H1 (cell line): ENCODE results near the gene MYH9.

ENCODE experiments used
- BRCA1 ChIP-seq: IDR thresholded peaks from 2 replicates; pipeline ENCODE4 v1.6.1; 2012; ENCODE audit warnings: low read depth, low read length, improper control_type of control experiment
- CEBPB ChIP-seq: IDR thresholded peaks from 2 replicates; pipeline ENCODE4 v1.6.1; 2012; ENCODE audit warnings: low read depth, low read length
- CTCF ChIP-seq, 3 experiments: IDR thresholded peaks; 1 replicate in 2 of 3; 2 replicates in 1 of 3; pipeline versions ENCODE4 v1.5.1 to v1.6.1; 2011; ENCODE audit warnings: low read length in 3 of 3, mild to moderate bottlenecking in 3 of 3, inconsistent platforms in 2 of 3, low read depth in 1 of 3, moderate library complexity in 1 of 3; ENCODE audit not compliant: insufficient read depth in 1 of 3; ENCODE audit errors: control extremely low read depth in 1 of 3
- EZH2 ChIP-seq: fragments of 200-600 bp; sonication (generic); IDR thresholded peaks from 2 replicates; pipeline ENCODE4 v1.7.1; 2012; ENCODE audit warnings: low read depth, mild to moderate bottlenecking, moderate library complexity, low read length, inconsistent platforms; ENCODE audit not compliant: severe bottlenecking
- GTF2F1 ChIP-seq: IDR thresholded peaks from 2 replicates; pipeline ENCODE4 v1.6.1; 2012; ENCODE audit warnings: low read depth, low read length, improper control_type of control experiment, borderline replicate concordance
- MAFK ChIP-seq: IDR thresholded peaks from 2 replicates; pipeline ENCODE4 v1.6.1; 2012; ENCODE audit warnings: low read depth, mild to moderate bottlenecking, improper control_type of control experiment, low read length
- POLR2A ChIP-seq, 2 experiments: IDR thresholded peaks; 1 replicate in 1 of 2; 2 replicates in 1 of 2; pipeline ENCODE4 v1.6.1; 2011; ENCODE audit warnings: low read depth in 2 of 2, low read length in 2 of 2, mild to moderate bottlenecking in 2 of 2; ENCODE audit errors: control extremely low read depth in 1 of 2
- RXRA ChIP-seq: IDR thresholded peaks from 2 replicates; pipeline ENCODE4 v1.6.1; 2011; ENCODE audit warnings: low read depth, mild to moderate bottlenecking, low read length, moderate library complexity; ENCODE audit not compliant: insufficient read depth
- SAP30 ChIP-seq: fragments of 300-600 bp; sonication (generic); IDR thresholded peaks from 2 replicates; pipeline ENCODE4 v1.7.1; 2012; ENCODE audit warnings: low read length, moderate library complexity, mild to moderate bottlenecking, inconsistent platforms; ENCODE audit not compliant: insufficient read depth, insufficient replicate concordance
- SIN3A ChIP-seq, 2 experiments: IDR thresholded peaks in 1 of 2; conservative IDR thresholded peaks in 1 of 2; 2 replicates each; pipeline ENCODE4 v1.6.1; 2011 to 2012; ENCODE audit warnings: low read length in 2 of 2, improper control_type of control experiment in 1 of 2, low read depth in 1 of 2, mild to moderate bottlenecking in 1 of 2
- TBP ChIP-seq: IDR thresholded peaks from 2 replicates; pipeline ENCODE4 v1.6.1; 2011; ENCODE audit warnings: low read depth, low read length, improper control_type of control experiment
- USF2 ChIP-seq: IDR thresholded peaks from 2 replicates; pipeline ENCODE4 v1.6.1; 2011; ENCODE audit warnings: low read length, improper control_type of control experiment
- YY1 ChIP-seq: IDR thresholded peaks from 2 replicates; pipeline ENCODE4 v1.6.1; 2011; ENCODE audit warnings: low read depth, mild to moderate bottlenecking, low read length
- ZNF274 ChIP-seq: IDR thresholded peaks from 2 replicates; pipeline ENCODE4 v1.7.0; 2012; ENCODE audit warnings: low read length, borderline replicate concordance; ENCODE audit errors: extremely low read depth

- TF ChIP-seq CTCF (IDR thresholded peaks at IDR 0.05; ENCODE audit: control extremely low read depth in 1 of 3, insufficient read depth in 1 of 3, low read depth in 1 of 3, low read length in 3 of 3) (no peak), POLR2A (IDR thresholded peaks at IDR 0.05; ENCODE audit: control extremely low read depth in 1 of 2, low read depth in 2 of 2, low read length in 2 of 2) (no peak), SIN3A (conservative IDR thresholded peaks at IDR 0.05 in 1 of 2, IDR thresholded peaks at IDR 0.05 in 1 of 2; ENCODE audit: low read depth in 1 of 2, low read length in 2 of 2) (no peak), MAFK (no peak), ZNF274 (no peak), RXRA (no peak), EZH2 (no peak), TBP (no peak), BRCA1 (no peak), GTF2F1 (no peak), YY1 (no peak), USF2 (no peak), CEBPB (no peak), SAP30 (no peak)
Observed at GRCh38 chr22:36238373-36239149, 149.2 kb downstream of the MYH9 start.
